Muscle of arm (tissue), 12 donors: ENCODE data around the gene LY9. TPM values are rescaled to one million over a fixed set of nuclear protein-coding genes. Genes with fewer than 3 reads are reported as not detected.

ENCODE experiments used
- DNase-seq: peaks from one replicate; pipeline ENCODE4 v3.0.0-alpha.2; 2013
- polyA plus RNA-seq, 12 donors: library from polyadenylated mRNA; unstranded; fragments of 120-200 nt; gene quantifications; one replicate each; pipeline ENCODE4 v1.2.1, GENCODE V29; 2013; ENCODE audit not compliant: insufficient read length in 12 of 12

LY9 gene
- polyA plus RNA-seq, 12 donors: 0.08 to 1.4 (median 0.30) TPM; not detected in 3

DNA sequence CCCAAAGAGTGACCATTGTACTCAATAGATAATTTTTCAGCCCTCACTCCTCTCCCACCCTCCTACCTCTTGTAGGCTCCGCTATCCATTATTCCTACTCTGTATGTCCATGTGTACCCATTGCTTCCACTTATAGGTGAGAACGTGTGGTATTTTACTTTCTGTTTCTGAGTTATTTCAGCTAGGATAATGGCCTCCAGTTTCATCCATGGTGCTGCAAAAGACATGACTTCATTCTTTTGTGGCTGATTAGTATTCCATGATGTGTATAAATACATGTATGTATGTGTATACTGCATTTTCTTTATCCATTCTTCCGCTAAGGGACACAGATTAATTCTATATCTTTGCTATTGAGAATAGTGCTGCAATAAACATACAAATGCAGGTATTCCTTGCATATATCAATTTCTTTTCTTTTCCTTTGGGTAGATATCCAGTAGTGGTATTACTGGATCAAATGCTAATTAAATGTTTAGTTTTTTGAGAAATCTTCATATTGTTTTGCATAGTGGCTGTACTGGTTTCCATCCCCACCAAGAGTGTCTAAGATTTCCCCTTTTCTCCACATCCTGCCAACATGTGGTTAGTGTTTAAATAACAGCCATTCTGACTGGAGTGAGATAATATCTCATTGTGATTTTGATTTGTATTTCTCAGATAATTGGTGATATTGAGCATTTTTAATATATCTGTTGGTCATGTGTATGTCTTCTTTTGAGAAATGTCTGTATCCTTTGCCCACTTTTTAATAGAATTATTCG lies 4.9 kb downstream of the LY9 start:
- no peak for DNase-seq

DNA sequence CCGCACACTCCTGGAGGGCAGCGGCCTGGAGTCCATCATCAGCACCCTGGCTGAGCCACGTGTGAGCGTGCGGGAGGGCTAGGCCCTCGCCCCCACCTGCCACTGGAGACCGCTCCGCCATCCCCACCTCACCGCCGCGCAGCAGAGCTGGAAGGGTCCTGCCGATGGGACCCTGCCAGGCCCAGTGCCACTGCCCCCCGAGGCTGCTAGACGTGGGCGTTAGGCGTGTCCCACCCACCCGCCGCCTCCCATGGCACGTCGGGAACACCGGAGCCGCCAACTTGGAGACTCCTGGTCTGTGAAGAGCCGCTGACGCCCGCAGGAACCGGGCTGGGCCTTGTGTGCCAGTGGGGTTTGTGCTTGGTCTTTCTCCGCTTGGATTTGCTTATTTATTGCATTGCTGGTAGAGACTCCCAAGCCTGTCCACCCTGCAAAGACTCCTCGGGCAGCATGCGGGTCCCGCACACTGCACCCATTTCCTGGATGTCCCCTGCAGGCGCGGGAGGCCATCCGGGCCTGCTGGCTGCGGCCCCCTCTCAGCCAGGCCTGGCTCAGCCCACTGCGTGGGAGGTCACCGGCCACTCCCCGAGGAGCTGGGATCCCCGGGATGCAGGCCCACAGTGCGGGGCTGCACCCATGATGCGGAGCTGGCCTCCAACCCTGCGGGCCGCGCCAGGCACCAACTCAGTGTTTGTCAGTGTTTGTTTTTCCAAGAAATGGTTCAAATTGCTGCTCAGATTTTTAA lies 6.0 kb downstream of the LY9 start:
- DNase-seq: no peak

DNA sequence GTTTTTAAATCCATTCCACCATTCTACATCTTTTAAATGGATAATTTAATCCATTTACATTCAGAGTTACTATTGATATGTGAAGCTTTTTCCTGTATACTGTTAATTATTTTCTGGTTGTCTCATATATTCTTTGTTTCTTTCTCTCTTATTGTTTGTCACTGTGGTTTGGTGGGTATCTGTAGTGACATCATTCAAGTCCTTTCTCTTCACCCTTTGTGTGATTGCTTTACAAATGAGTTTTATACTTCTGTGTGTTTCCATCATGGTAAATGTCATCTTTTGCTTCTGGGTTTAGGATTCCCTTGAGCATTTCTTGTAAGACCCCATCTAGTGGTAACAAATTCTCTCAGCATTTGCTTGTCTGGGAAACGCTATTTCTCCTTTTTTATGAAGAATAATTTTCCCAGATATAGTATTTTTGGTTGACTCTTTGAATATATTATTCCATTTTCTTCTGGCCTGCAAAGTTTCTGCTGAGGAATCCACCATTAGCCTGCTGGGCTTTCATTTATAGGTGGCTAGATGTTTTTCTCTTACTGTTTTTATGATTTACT lies 10.2 kb downstream of the LY9 start:
- DNase-seq: no peak

DNA sequence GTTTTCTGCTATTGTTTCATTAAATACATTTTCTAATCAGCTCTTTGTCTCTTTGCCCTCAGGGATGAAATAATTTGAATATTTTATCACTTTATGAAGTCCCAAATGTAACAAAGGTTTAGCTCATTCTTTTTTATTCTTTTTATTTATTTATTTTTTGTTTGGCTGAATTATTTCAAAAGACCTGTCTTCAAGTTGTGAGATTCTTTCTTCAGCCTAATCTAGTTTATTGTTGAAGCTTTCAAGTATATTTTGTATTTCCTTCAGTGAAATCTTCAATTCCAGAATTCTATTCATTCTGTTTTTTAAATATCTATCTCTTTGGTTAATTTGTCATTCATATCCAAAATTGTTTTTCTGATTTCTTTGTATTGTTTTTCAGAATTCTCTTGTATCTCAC lies 10.8 kb downstream of the LY9 start:
- no peak for DNase-seq

DNA sequence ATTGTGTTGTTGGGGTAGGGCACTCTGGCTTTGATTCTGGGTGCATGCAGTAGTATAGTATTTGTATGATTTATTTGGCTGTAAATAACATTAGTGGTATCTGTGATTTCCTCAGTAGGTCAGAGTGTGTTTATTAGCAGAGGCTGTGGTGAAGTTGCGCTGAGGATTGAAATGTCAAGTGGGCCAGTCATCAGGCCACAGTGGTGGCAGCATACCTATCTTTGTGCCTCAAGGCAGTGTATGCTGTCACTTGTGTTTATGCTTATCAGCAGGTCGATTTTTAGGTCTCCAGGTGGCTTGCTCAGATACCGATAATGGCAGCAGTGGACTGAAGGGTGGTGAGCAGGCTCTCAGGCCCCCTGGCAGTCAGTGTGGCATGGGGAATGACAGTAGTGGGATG lies 11.3 kb downstream of the LY9 start:
- no peak for DNase-seq

DNA sequence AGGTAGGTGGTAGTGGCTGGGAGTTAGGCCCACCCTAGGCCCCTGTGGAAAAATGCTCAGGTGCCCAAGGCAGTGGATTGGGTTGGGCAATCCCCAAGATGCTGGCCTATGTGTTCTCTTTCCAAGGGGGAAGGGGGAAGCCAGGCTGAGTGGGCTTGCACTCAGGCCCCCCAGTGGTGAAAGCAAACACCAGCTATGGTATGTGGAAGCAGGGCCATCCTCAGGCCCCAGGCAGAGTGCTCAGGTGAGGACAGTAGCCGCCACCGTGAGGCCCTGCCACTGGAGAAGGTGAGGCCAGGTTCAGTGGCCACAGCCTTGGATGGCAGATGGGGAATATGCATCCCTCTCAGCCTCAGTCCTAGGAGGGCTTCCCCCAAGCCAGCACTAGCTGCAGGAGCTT lies 11.8 kb downstream of the LY9 start:
- DNase-seq: no peak

DNA sequence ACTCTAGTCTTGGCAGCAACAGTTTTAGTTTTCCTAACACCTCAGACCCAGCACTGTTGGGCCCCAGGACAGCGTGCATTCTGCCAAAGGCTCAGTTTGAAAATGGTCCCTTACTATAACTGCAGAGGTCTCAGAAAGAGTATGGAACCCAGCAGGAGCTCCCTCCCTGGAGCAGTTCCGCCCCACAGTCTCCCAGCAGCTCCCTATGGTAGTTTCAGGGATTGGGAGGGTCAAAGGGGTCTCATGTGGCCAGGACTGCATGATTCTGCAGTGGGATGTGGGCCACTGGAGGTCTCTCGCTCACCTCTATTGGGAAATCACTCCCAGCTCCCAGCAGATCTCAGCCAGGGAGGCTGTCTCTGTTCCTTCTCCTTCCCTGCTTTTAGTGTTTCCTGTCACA lies 12.3 kb downstream of the LY9 start:
- no peak for DNase-seq

DNA sequence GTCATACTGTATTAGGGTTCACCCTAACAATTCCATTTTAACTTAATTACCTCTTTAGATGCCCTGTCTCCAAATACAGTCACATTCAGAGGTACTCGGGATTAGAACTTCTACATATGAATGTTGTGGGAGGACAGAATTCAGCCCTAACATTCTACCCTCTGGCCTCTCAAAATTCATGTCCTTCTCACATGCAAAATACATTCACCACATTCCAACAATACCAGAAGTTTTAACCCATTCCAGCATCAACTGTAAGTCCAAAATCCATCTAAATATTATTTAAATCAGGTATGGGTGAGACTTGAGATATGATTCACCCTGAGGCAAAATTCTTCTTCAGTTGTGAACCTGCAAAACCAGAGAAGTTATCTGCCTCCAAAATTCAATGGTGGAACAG lies 14.5 kb downstream of the LY9 start:
- DNase-seq: no peak

DNA sequence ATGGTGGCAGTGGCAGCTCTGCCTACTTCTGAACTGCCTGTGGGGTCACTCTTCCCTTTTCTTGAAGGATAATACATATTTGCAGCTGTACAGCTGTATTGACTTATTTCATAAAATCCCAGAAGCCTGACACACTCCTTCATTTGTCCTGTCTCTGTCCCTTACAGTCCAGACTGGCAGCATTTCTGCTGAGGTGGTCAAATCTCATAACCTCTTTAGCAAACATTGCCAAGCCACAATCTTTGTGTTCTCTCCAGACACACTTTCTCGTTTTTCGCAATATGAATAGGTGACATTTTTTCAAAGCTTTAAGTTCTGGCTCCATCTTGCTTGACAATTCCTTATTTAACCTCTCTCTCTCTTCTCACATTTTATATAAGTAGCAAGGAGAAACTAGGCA lies 15.2 kb downstream of the LY9 start:
- no peak for DNase-seq

DNA sequence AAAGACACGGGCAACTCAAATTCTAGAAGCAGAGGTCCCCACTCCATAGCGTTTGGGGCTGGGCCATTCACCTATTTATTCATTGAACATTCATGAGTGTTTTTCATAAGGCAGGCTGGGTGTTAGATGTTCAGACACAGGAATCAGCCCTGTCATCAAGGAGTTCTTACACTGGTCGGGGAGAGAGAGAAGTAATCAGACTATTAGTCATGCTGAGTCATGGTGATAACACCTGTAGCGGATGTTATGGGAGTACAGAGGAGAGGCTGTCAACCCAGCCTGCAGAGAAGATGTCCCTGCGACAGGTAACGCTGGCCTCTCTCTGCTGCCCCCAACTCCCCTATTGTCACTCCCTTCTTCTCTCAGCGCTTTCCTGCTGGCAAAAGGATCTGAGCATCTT lies 17.2 kb downstream of the LY9 start:
- DNase-seq: no peak

DNA sequence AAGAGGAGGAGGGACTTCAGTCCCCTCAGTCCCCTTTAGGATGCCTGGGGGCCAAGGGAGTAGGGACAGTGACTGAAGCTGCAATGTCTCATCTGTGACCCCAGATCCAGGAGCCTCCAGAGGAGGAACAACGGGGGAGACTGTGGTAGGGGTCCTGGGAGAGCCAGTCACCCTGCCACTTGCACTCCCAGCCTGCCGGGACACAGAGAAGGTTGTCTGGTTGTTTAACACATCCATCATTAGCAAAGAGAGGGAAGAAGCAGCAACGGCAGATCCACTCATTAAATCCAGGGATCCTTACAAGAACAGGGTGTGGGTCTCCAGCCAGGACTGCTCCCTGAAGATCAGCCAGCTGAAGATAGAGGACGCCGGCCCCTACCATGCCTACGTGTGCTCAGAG lies 18.3 kb downstream of the LY9 start:
- DNase-seq: no peak

DNA sequence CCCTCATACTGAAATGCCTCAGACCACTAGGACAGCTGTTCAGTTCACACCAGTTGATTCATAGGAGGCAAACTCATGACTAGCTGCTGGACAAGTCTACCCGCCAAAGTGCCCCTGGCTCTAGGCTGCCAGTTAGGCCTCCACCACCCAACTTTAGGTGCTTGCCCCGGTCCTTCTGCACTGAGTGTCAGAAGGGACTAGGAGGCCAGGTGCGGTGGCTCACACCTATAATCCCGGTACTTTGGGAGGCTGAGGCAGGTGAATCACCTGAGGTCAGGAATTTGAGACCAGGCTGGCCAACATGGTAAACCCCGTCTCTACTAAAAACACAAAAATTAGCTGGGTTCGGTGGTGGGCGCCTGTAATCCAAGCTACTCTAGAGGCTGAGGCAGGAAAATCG lies 18.9 kb downstream of the LY9 start:
- DNase-seq: no peak

DNA sequence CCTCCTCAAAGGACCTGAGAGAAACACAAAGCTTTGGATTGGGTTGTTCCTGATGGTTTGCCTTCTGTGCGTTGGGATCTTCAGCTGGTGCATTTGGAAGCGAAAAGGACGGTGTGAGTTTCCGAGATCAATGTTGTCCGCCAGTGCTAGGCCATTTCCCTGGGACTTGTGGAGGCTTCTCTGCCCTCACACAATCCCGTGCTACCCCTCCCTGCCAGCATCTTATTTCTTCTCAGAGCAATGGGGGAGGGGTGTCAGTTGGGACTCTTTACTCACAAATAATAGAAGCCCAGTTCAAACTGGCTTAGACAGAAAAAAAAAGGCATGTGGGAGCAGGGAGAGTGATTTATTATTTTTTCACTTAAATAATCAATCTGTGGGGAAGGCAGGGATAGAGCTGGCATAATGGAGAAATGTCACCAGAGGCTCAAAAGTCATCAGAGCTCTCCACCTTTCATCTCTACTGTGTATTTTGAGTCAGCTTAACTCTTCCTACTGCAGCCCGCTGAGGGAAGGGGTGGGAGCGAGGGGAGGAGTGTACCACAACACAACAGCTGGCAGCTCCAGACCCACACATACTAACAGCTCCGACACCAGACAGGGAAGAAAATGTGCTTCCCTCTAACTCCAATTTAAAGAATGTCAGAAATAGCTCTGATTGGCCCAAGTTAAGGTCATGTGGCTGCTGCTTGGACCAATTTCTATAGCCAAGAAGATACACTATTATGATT lies 22.4 kb downstream of the LY9 start:
- DNase-seq: no peak

DNA sequence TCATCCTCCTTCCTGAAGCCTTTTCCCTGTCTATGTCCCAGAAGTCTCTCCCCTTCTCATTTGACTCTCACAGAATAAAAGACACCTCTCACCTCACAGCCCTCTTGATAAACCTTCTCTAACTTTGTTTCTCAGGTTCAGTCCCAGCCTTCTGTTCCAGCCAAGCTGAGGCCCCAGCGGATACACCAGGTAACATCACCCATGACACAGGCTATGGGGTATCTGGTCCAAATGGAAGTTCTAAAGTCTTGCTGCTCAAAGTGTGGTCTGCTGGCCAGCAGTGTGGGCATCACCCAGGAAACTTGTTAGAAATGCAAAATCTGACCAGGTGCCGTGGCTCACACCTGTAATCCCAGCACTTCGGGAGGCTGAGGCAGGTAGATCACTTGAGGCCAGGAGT lies 23.2 kb downstream of the LY9 start:
- DNase-seq: no peak

DNA sequence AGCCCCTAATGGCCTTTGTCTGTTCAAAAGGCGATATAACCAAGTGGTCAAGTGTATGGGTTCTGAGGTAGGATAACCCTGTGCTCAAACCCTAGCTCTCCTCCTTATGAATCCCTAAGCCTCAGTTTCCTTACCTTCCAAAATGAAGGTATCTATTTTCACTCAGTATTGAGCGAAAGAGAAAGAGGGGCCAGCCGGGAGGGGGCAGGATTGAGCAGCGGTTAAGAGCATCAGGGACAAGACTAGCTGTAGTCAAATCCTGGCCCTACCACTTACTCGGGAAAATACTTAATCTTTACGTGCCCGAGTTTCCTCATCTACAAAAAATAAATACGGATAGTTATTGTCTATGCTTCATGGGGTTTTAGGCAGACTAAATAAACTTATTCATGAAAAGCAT lies 25.7 kb downstream of the LY9 start:
- no peak for DNase-seq

DNA sequence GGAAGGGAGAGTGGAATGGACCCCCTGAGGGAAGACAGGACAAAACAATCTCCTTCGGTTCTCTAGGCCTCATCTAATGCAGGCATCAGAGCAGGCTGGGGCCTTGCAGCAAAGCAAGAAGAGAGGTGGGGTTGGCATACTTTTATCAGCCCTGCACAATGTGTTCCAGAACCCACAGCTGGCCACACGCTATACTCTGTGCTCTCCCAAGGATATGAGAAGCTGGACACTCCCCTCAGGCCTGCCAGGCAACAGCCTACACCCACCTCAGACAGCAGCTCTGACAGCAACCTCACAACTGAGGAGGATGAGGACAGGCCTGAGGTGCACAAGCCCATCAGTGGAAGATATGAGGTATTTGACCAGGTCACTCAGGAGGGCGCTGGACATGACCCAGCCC lies 27.3 kb downstream of the LY9 start:
- no peak for DNase-seq

DNA sequence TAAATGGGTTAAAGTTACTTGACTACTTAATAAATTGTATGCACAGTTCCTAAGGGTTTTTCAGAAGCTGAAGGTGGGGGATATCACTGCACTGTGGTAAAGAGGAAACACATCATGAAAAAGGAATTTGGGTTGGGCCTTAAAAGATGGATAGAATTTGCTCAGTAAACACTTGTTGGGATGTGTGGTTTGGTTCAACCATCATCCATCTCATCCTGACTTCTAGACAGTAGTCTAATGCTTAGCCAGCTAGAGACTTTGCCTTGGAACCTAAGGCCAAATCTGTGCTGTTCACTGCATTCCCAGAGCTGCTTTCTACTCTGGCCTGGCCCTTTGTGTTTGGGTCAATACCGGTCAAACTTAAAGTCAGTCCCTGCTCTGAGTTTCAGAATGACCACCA lies 30.6 kb downstream of the LY9 start:
- no peak for DNase-seq

DNA sequence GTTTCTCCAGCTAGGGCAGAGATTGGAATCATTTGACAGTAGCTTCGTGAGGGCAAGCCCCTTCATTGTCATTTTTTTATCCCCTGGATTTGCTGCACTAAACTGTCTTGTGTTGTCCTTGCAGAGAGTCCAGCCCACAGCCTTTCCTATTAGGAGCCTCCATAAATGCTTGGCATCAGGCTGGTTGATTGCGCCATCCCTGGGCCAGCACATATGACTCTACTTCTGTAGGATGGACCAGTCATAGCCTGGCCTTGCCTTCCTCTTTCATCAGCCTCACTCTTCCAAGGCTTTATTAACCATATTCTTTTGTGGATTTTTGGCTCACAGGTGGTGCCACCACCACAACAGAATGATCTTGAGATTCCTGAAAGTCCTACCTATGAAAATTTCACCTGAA lies 31.4 kb downstream of the LY9 start:
- no peak for DNase-seq

DNA sequence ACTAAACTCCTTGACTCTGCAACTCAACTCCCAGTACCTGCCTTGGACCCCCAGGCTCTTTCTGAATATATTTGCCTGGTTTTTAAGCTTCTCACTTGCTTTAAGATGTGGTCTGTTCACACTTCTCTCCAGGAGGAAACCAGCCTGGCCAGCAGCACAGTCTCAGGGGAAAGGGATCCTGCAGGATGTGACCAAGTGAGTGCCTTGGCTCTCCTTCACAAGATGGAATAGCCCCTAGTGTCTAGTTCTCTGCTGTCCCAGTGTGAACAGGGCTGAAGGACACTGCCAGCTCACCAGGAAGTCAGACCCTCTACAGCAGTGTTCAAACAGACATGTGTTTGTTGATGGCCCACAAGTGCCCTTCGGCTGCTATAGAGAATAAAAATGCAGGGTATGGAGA lies 33.8 kb downstream of the LY9 start:
- DNase-seq: no peak

DNA sequence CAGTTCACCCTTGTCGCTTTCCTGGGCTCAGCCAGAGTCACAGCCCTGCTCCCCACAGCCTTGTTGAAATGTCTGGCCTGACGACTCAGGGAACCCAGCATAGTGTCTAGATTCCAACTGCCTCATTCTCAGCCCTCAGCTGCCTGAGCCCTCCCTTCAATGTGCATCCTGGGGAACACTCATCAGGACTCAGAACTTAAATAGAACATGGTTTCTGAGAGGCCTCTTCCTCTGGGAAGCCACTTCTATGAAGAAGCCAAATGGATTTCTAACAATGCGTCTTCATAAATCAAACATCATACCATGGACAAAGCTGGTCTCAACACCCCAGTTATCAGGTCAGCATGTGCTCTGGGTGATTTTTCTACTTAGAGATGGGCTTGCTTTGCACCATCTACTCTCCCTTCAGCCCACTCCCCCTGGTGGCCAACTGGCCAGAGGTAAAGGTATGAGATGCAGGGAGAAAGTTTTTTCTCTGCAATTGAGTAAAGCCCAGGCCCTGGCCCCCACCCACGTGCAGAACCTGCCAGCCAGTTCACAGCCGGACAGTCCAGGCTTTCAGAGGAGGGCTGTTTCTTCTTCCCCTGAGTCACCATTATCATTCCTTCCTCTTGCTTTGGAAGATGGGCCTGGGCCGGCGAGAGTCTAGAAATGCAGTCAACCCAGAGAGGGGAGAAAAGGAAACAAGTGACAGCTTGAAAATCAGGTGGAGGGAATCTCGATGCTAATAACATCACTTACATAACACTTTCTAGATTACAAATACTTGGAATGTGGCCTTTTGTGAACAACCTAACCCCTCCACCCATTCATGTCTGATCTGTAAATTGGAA lies 34.6 kb downstream of the LY9 start:
- DNase-seq: peak; percentile 4

DNA sequence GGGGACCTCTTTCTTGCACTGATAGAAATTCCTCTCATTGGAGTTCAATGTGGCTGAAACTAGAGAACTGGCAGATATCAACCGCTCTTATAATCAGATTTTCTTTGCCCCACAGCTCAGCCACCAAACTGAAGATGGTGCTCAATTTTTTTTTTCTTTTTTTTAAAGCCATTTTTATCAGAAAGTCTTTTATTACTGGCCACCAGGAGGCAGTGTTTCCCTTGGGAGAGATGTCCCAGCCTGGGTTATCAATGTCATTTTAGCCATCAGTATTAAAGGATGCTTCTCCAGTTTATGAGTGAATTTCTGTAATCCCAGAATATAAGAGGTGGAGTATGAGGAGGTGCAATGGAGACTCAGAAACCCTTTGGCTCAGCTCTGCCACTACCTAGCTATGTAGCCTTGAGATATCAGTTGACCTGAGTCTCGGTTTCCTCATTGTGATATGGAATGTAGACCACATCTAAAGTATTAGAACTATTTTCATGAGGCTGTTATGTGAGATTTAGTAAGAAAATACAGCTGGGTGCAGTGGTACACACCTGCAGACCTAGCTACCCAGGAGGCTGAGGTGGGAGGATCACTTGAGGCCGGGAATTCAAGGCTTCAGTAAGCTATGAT lies 39.1 kb downstream of the LY9 start:
- DNase-seq: peak; percentile 7
